Measurements from ENCODE around the gene HTT. TPM values are rescaled to one million over a fixed set of nuclear protein-coding genes. Genes with fewer than 3 reads are reported as not detected.
A peak's percentile ranks its signal among the peaks of the same experiment; 100 is the strongest.

Gene HTT
- total and polyA plus RNA-seq, 9 donors: 13.3 to 63.2 (median 38.6) TPM

- TF ChIP-seq POLR2A (IDR thresholded peaks at IDR 0.05): no peak
- TF ChIP-seq EP300 (IDR thresholded peaks at IDR 0.05): no peak
- no peak for TF ChIP-seq CTCF (IDR thresholded peaks at IDR 0.05)
- H3K4me3 ChIP-seq: no peak overlapping the region
- peak in 1 of 5 donors; percentile 10 for DNase-seq
- intact Hi-C loops (cut with DNase I): no loop called here
- H3K4me1 ChIP-seq (ENCODE audit: insufficient read depth): no peaks in the 10 kb centered on the region
- 83 to 88% (median 86%) methylated on average over 23 of the region's 23 CpGs for WGBS, 3 donors
- no peaks in the 10 kb centered on the region for H3K9me3 ChIP-seq
- H3K27ac ChIP-seq: no peak overlapping the region
- H3K36me3 ChIP-seq: no peaks in the 10 kb centered on the region
- no peaks in the 10 kb centered on the region for H3K27me3 ChIP-seq
Observed at GRCh38 chr4:3262208-3263052, 187.9 kb downstream of the HTT start.

DNA sequence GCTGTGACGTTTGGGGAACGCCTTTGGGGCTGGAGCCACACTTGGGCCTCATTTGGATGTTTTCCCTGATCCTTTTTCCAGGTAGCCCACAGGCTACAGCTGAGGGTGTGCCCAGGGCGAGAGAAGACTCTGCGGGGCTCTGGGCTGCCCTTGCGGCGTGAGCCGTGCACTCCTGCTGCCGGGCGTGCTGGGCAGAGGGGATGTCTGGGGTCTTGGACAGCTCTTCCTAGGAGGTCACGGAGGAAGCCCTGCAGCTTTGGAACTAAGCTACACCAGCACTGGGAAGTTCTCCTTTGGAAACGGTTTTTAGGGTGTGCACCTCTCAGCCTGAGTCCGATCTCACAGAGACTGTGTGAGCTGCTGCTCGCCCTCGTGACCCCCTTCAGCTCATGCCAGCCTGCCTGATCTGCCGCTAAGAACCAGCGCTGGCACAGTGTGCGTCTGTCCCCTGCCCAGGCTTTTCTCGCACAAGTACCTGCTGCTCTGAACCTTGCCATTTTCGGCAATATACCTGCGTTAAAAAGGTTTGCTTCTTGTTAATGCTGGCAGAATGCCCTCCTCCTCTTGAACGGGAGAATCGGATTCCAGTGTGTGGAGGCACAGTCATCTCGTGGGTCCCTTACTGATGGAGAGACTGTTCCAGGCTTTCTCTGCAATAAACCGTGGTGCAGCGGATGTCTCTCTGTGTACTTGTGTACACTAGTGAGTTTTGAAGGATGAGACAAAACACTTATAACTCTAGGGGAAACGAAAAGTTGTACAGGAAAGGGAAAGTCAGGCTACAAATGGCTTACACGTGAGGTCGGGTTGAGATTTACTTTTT is 188.8 kb downstream of the HTT start:
- H3K4me1 ChIP-seq (ENCODE audit: insufficient read depth): no peaks in the 10 kb centered on the region
- no peak overlapping the region for H3K27ac ChIP-seq
- no peaks in the 10 kb centered on the region for H3K9me3 ChIP-seq
- peak in 1 of 5 donors; percentile 12 for DNase-seq
- TF ChIP-seq CTCF (IDR thresholded peaks at IDR 0.05) (no peak), POLR2A (IDR thresholded peaks at IDR 0.05) (no peak)
- 81 to 83% (median 82%) methylated on average over 28 of the region's 28 CpGs for WGBS, 3 donors
- no peak overlapping the region for H3K4me3 ChIP-seq
- H3K36me3 ChIP-seq: no peaks in the 10 kb centered on the region
- intact Hi-C loops (cut with DNase I): no loop called here
- no peaks in the 10 kb centered on the region for H3K27me3 ChIP-seq

DNA sequence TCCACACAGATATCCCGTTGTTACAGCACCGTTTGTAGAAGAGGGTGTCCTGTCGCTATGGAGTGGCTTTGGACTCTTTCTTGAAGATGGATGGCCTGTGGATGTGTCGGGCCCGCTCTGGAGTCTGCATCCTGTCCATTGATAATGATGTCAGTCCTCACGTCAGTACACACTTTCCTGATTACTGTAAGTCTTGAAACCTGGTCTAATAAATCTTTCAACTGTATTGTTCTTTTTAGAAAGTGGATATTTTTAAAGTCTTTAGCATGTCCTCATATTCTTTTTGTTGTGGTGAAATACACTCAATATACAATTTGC is 189.4 kb downstream of the HTT start:
- Histone ChIP-seq H3K36me3 (no peaks in the 10 kb centered on the region), H3K9me3 (no peaks in the 10 kb centered on the region), H3K4me1 (ENCODE audit: insufficient read depth) (no peaks in the 10 kb centered on the region), H3K27ac (no peak overlapping the region), H3K4me3 (no peak overlapping the region), H3K27me3 (no peaks in the 10 kb centered on the region)
- no peak for TF ChIP-seq CTCF (IDR thresholded peaks at IDR 0.05)
- TF ChIP-seq EP300 (IDR thresholded peaks at IDR 0.05): no peak
- no peak for TF ChIP-seq POLR2A (IDR thresholded peaks at IDR 0.05)
- WGBS, 3 donors: 63 to 73% (median 68%) methylated on average over 6 of the region's 6 CpGs
- DNase-seq: no peak
- intact Hi-C loops (cut with DNase I): no loop called here

DNA sequence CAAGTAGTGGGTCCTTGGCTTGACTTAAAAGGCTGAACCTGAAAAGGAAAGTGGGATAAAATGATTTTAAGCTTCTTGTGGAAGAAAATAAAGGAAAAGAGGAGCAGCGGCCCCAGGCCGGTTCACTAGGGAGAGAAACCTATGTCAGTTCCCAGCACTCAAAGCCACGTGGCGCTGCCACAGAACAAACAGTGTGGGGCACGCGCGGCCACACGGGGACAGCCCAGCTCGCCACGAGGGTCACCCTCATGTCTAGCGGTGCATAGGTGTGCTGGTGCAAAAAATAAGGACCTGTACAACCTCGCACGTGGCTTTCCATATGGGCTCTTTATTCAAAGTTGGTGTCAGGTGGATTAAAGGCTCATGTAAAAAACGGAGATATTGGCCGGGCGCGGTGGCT is 191.6 kb downstream of the HTT start:
- Histone ChIP-seq H3K9me3 (no peaks in the 10 kb centered on the region), H3K36me3 (no peaks in the 10 kb centered on the region), H3K27me3 (no peaks in the 10 kb centered on the region), H3K27ac (no peak overlapping the region), H3K4me1 (ENCODE audit: insufficient read depth) (no peaks in the 10 kb centered on the region), H3K4me3 (no peak overlapping the region)
- WGBS, 3 donors: 92 to 94% (median 94%) methylated on average over 17 of the region's 17 CpGs
- no peak for DNase-seq
- TF ChIP-seq CTCF (IDR thresholded peaks at IDR 0.05) (no peak), EP300 (IDR thresholded peaks at IDR 0.05) (no peak), POLR2A (IDR thresholded peaks at IDR 0.05) (no peak)
- intact Hi-C loops (cut with DNase I): no loop called here
